Activated CD8-positive, alpha-beta memory T cell treated with anti-CD3 and anti-CD28 coated beads for 1 hour (primary cell): Measurements from ENCODE around the gene B3GAT2.
A peak's percentile ranks its signal among the peaks of the same experiment; 100 is the strongest.
"Not testable (repeated sequence)": the region's sequence is repeated elsewhere in the genome, so short reads cannot be mapped to it uniquely, and the experiment has no call there.

Source experiments
- DNase-seq, 2 donors: peaks; one replicate each; pipeline ENCODE4 v3.0.0-alpha.2; 2020; ENCODE audit warnings: low read depth in 1 of 2; ENCODE audit errors: extremely low read depth in 1 of 2

Gene B3GAT2

DNA sequence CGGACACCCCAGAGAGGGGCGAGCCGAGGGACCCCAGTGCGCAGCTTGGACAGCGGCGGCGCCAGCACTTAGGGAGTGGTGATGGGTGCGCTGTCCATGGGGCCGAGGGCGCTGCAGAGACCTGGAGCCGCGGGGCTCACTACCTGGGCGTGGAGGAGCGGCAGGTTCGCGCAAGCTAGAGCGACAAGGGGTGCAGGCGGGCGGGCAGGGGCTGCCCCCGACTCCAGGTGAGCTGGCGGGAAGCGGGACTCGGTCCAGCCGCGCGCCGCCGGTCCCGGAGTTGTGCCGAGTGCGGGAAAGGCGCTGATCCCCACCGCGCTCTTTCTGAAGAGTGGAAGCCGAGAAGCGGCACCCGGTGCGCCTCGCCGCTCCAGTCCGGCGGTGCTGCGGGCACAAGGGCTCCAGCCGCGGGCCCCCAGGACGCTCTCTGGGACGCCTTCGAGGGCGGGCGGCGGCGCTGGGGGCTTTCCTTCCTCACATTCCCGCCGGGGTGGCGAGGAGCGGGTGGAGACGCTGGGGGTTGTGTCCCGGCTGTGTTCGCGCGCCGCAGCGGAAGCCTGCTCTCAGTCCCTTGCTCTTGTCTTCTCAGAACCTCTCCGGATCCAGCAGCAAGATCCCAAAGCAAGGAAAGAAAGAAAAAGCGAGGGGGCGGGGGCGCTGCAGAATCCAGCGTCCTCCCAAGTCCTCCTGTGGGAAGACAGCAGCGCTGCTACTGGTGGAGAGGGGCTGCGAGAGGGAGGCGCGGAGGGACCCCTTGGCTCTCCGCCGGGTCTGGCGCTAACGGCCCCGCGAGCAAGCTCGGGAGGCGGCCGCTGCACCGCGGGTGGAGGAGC is at the start of gene B3GAT2:
B3GAT2 (minus strand) TSS at position 610 of the 833 bp plus-strand sequence. CDS start 631 bp downstream, outside the sequence.
- DNase-seq: no peak

GRCh38 chr6:70998148-70998547 is 41.3 kb upstream of the B3GAT2 start:
- DNase-seq: no peak

DNA sequence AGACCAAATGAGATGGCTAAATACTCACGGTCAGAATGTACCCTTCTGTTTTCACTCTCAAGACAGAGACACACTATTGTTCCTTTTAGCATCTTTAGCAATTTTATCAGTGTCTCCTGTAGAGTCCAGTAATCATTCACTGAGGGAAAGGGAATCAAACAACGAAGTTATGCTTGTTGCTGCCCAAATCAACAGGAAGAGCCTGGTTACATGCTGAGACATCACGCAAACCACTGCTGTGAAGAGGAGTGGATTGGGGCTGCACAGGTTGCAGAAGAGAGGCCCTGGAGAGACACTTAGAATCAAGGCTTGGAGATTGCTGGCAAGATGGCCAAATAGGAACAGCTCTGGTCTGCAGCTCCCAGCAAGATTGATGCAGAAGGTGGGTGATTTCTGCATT is 40.5 kb upstream of the B3GAT2 start:
- no peak for DNase-seq

DNA sequence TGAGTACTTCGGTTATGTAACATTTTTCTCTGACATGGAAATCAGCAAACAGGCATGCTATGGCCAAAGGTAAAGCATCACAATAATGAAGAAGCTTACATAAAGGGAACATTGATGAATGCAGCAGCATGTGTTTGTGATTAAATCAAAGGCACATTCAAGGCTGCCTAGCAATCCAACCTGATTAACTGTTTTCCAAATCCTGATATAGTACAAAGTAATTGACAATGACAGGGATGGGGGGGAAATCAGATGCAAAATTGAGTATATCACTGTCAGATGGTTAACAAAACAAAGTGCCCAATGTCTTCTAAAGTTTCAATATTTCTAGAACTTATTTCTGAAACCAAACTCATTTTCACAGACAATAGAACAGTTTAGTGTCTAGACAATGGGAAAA is 39.2 kb upstream of the B3GAT2 start:
- no peak for DNase-seq

- no peak for DNase-seq
These were observed 38.6 kb upstream of the B3GAT2 start for GRCh38 chr6:70995411-70995810.

- DNase-seq: no peak
These were observed 34.4 kb upstream of the B3GAT2 start for GRCh38 chr6:70991253-70991652.

DNA sequence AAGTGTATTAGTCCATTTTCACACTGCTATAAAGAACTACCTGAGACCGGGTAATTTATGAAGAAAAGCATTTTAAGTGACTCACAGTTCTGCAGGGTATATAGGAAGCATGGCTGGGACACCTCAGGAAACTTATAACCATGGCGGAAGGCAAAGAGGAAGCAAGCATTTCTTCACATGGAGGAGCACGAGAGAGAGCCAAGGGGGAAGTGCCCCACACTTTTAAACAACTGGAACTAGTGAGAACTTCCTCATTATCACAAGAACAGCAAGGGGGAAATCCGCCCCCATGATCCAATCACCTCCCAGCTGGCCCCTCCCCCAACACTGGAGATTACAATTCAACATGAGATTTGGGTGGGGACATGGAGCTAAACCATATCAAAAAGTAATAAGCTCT is 28.3 kb upstream of the B3GAT2 start:
- DNase-seq: no peak

DNA sequence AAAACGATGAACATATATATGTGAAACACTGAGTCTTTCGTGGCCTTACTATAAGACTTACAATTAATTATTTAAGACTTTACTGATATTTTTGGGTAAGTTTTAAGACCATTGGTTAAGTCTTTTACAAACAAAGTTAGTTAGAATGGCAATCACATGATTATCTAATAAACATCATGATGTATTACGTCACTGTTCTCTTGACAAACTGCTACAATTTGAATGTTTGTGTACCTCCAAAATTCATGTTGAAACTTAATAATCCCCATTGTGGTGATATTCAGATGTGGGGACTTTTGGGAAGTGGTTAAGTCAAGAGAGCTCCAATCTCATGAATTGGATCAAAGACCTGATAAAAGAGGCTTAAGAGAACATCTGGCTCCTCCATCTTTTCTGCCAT is 25.9 kb upstream of the B3GAT2 start:
- no peak for DNase-seq

- no peak for DNase-seq
These were observed 23.9 kb upstream of the B3GAT2 start for GRCh38 chr6:70980727-70981126.

DNA sequence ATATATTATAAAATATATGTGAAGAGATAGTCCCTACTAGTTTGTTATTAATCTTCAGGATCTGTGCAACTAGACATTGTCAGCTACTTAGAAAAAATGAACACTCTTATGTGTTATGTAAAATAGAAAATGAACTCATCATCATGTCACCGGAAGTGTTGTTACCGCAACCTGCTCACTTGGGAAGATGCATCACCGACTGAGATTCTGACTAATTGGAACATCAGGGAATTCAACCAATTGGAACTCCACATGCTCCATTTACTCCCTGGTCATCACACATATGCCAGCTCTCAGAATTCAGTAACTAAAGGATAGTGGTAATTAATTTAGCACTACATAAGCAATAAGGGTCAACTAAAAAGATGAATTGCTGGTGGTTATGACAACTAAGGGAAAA is 16.7 kb upstream of the B3GAT2 start:
- no peak for DNase-seq

DNA sequence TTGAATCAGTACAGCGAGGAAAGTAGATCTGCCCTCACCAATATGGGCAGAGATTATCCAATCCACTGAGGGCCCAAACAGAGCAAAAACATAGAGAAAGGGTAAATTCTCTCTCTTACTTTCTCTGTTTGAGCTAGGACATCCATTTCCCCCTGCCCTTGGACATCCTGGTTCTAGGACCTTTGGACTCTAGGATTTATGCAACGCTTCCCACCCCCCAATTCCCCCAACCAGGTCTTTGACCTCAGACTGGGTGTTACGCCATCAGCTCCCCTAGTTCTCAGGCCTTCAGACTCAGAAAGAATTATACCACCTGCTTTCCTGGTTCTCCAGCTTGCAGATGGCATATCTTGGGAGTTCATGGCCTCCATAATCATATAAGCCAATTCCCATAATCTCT is 10.2 kb upstream of the B3GAT2 start:
- DNase-seq: no peak

GRCh38 chr6:70957284-70957617 is 391 bp upstream of the B3GAT2 start:
- no peak for DNase-seq

GRCh38 chr6:70956191-70956450 is 739 bp downstream of the B3GAT2 start:
- no peak for DNase-seq

DNA sequence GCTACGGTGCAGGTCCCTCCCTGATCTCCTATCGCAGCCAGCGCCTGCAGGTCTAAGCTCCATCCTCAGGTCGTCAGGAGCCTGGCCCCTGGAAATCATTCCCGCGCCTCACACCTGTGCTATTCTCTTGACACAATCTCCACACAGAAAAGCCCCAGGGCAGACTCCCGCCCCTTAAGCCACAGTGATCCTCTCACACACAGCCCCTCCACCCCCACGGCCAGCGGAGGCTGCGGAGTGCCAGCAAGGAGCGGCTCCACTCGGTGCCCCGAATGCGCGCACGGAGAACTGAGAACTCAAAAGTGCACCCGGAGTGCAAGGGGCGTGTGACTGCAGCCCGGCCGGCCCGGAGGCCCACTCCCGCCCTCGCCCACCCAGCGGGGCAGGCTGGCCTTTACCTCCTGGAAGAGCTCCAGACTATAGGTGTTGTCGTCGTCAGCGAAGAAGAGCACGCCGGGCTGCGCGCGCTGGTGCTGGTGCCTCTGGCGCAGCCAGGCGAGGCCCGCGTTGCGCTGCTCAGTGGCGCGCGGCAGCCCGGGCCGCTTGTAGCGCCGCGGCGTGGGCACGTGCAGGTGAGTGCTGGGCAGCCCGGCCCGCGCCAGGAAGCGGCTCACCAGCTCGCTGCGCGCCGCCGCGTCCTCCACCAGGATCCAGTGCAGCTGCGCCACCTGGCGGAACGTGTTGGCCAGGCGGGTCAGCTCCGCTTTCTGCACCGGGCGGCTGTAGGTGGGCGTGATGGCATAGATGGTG is 1.2 kb downstream of the B3GAT2 start:
- DNase-seq: peak; percentile 55 to 75

DNA sequence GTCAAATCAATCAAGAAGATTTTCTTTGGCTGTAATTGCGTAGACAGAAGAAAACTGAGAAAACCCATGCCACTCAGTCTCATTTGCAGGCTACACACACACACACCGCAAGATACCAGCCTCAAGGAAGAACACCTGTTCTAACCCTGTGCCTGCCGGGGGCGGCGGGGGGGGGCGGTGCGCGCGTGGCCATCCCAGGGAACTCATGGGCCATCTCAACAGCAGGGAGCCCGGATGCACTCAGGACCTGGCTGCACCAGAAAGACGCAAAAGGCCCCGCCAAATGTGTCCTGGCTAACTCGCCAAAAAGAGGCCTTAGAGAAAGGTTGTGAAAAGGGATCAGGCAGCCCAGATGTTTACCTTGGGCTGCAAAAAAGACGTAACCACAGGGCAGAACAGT is 2.1 kb downstream of the B3GAT2 start:
- no peak for DNase-seq

GRCh38 chr6:70954176-70954575 is 2.7 kb downstream of the B3GAT2 start:
- no peak for DNase-seq

DNA sequence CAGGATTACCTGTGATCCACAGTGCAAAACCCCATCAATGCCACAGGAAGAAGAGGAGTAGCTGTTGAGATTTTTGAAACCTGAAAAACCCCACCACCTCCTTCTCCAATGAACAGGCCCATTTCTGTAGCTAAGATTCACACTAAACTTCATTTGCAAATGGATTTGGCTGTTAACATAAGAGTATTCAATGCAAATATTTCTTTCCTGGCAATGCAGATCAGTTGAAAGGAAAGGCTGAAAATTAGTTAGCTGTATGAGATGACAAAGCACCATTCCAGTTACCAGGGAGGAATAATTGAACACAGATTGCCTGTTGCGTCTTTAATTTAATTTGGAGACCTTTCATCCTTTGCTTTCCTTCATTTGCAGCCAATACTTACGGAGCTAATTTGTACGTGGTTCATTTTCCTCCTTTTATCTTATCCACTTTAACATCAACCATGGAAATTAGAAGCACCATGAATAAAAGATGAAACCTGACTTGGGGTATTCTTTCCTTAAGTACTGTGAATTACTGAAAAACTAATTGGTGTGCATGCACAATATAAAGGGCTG is 4.2 kb downstream of the B3GAT2 start:
- DNase-seq: no peak

GRCh38 chr6:70944321-70944720 is 12.5 kb downstream of the B3GAT2 start:
- DNase-seq: not testable (repeated sequence)

DNA sequence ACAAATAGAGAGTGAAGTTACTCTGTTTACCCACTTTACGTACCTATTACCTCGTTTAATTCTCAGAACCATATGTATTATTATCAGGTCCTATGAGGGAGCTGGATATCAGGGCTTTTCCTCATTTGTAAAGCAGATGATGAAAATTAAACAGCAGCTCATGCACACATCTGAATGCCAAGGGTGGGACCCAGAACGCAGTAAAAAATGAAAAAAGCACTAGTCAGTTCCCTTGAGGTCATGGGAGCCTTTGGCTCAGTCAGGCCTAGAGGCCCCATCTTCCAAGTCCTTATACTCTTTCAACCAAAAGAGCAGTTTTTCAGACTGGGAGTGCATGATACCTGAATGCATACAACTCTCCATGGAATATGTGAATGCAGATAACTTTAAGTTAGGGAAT is 23.0 kb downstream of the B3GAT2 start:
- no peak for DNase-seq

- DNase-seq: no peak
These were observed 51.1 kb downstream of the B3GAT2 start for GRCh38 chr6:70905742-70906141.

DNA sequence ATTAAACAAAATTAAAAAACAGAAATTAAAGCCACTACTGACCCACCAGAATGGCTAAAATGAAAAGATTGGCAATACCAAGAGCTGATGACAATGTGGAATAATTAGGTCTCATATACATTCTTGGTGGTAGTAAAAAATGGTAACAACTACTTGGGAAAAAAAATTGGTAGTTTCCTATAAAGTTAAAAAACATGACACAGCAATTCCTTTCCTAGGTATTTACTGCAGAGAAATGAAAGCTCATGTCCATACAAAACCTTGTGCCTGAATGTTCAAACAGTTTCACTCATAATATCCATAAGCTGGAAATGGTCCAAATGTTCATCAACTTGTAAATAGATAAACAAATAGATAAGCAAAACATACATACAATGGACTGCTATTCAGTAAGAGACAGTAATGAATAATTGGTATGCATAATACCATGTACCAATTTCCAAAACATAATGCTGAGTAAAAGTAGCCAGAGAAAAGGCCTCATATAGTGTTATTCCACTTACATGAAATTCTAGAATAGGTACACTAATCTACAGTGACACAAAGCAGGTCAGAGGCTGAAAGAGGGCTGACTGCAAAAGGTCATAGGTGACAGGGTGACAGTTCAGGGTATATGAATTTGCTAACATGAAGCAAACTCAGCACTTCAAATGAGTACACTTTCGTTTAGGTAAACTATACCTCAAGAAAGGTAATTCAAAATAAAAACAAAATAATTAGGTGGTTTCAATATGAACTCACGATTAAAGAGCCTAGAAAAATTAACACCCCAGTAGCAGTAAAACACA is 53.0 kb downstream of the B3GAT2 start:
- DNase-seq: no peak

GRCh38 chr6:70901324-70901723 is 55.5 kb downstream of the B3GAT2 start:
- DNase-seq: no peak
